ENCODE results near the gene ZNF554.
"Not testable (repeated sequence)": the region's sequence is repeated elsewhere in the genome, so short reads cannot be mapped to it uniquely, and the experiment has no call there.

ZNF554 gene

GRCh38 chr19:2872175-2872574, 52.5 kb downstream of the ZNF554 start:
- not testable (repeated sequence) for DNase-seq

GRCh38 chr19:2877398-2878331, 58.0 kb downstream of the ZNF554 start:
- no peak for DNase-seq

GRCh38 chr19:2883686-2884439, 64.2 kb downstream of the ZNF554 start:
- no peak for DNase-seq

GRCh38 chr19:2885736-2886135, 66.1 kb downstream of the ZNF554 start:
- DNase-seq: no peak
